GM18909 (cell line): ENCODE results near the gene GPX4.
A peak's percentile ranks its signal among the peaks of the same experiment; 100 is the strongest.
"Not testable (repeated sequence)": the region's sequence is repeated elsewhere in the genome, so short reads cannot be mapped to it uniquely, and the experiment has no call there.

Source experiments
- ATAC-seq: cut with Tn5 transposase; IDR thresholded peaks from one replicate; pipeline ENCODE4 v1.9.1; 2021; ENCODE audit warnings: mild to moderate bottlenecking; ENCODE audit not compliant: unreplicated experiment, poor library complexity

Gene GPX4

GRCh38 chr19:1126984-1127760 is 23.4 kb downstream of the GPX4 start:
- ATAC-seq: no peak

GRCh38 chr19:1128106-1128505 is 24.3 kb downstream of the GPX4 start:
- ATAC-seq: no peak

DNA sequence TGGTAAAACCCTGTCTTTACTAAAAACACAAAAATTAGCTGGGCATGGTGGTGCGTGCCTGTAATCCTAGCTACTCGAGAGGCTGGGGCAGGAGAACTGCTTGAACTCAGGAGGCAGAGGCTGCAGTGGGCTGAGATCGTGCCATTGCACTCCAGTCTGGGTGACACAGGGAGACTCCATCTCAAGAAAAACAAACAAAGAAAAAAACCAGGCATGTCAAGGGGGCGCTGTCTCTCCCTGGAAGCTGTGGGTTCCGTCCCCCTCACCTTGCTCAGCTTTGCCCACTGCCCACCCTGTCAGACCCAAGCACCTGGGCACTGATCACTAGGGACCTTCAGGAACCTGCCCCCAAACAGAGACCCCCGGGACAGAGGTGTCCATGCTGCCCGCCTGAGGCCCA is 25.3 kb downstream of the GPX4 start:
- not testable (repeated sequence) for ATAC-seq

- ATAC-seq: no peak
Measured at GRCh38 chr19:1129535-1129934, 25.7 kb downstream of the GPX4 start.

- ATAC-seq: peak; percentile 3
Measured at GRCh38 chr19:1130771-1131717, 27.2 kb downstream of the GPX4 start.

GRCh38 chr19:1131718-1132551 is 28.1 kb downstream of the GPX4 start:
- peak; percentile 55 for ATAC-seq

- ATAC-seq: peak; percentile 9
Measured at GRCh38 chr19:1132552-1133383, 29.0 kb downstream of the GPX4 start.

DNA sequence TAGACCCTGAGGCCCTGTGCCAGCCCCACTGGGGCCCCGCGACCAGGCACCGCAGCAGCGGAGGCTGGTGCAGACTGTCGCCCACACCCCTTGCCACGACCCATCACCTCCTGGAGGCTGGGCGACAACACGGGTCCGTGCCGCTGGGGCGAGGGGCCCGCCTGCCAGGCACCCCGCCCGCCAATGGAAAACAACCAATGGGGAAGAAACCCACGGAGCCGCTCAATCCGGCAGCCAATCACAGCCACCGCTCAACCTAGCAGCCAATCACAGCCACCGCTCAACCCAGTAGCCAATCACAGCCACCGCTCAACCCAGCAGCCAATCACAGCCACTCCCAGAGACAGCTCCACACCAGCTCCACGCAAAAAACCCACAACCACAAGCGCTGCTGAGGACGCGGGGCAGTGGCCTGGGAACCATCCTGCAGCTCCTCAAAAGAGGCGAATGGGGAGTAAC is 29.7 kb downstream of the GPX4 start:
- peak; percentile 40 for ATAC-seq

DNA sequence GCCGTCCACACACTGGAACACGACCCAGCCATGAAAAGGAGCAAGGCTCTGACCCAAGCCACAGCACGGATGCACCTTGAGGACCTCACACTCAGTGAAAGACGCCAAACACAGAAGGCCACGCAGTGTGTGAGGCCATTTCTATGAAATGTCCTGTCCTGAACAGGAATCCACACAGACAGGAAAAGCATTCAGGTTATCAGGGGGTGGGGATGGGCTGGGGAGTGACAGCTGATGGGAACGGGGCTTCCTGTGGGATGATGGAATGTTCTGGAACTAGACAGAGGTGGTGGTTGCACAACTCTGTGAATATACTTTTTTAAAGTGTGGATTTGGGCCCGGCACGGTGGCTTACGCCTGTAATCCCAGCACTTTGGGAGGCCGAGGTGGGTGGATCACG is 30.6 kb downstream of the GPX4 start:
- ATAC-seq: no peak

GRCh38 chr19:1135454-1135853 is 31.7 kb downstream of the GPX4 start:
- ATAC-seq: no peak

DNA sequence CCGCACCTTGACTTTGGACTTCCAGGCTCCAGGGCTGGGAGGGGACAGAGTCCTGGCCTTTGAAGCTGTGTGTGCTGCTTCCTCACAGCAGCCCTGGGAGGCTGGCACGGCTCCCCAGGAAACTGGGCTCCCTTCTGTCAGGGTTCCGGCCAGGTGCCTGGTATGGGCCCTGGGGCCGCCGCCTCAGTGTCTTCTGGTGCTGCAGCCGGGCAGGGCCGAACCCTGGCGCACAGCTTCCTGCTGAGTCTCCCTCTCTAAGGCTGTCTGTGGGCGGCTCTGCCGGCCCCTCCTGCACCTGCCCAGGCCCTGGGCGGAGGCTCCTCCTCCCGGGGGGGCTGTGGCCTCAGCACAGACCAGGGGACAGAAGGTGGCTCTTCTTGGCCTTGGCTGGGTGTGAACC is 32.4 kb downstream of the GPX4 start:
- no peak for ATAC-seq

DNA sequence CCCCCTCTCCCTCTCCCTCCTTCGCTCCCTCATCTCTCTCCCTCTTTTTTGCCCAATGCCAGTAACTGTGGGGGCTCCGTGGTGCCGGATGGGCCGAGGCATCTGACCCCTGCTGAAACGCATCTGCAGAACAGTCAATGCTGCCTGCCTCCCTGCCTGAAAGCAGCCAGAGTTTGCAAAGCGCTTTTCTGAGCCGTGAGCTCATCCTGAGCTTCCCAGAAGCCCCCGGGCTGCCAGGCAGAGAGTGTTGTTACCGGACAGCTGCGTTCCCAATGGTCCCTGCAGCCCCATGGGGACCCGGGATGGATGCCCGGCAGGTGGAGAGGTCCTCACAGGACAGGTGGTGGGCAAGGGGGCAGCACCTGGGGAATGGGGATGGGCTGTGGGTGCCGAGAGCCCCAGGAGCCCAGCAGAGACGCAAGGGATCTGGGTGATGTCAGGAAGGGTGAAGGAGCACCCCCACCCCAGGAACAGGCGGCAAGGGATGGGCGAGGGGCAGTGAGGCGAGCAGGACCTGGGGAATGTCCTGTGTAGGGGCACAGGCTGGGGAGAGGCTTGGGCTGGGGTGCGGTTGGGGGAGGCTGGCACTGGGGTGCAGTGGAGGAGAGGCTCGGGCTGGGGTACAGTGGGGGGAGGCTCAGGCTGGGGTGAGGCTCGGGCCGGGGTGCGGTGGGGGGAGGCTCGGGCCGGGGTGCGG is 33.0 kb downstream of the GPX4 start:
- no peak for ATAC-seq

DNA sequence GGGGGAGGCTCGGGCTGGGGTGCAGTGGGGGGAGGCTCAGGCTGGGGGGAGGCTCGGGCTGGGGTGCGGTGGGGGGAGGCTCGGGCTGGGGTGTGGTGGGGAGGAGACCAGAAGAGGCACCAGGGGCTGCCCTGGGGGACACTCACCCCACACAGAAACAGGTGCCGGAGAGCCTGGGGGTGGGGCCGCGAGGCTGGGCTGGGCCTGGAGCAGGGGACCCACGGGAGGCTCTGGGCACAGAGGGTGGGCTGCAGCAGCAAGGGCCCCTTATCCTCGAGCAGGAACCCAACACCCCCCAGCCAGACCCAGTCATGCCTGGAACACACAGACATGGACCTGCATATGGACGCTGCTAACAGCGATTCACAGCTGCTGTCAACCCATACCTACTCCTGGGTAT is 34.3 kb downstream of the GPX4 start:
- ATAC-seq: no peak

- no peak for ATAC-seq
Measured at GRCh38 chr19:1139126-1139525, 35.3 kb downstream of the GPX4 start.

DNA sequence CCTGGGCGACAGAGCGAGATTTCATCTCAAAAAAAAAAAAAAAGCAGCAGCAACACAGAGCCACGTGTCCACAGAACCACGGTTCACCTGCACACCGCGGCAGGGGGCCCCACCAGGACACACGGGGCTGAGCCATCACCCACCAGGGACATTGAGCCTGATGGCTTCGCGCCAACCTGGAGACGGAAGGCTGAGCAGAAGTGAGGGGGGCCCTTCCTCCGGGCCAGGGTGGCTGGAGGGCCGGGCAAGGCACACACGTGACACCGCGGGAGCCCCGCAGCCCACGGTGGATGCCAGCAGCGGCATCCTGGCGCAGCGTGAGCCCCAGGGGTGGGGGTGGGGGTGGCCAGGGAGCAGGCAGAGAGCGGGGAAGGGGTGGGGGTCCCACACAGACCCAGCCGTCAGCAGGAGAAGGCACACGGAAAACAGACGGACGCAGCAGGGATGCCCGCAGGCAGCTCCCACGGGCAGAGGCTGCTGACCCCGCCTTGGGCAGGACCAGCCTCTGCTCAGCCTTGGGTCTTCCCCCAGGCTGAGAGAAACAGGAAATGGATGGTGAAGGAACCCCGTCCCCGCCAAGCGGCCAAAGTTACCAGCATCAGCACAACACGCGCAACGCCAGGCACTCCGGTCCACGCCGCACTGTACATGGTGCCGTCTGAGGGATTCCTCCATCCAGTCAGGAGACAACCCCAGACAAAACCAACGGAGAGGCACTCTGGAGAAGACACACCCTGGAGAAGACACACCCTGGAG is 36.7 kb downstream of the GPX4 start:
- no peak for ATAC-seq

GRCh38 chr19:1141944-1142343 is 38.1 kb downstream of the GPX4 start:
- no peak for ATAC-seq

DNA sequence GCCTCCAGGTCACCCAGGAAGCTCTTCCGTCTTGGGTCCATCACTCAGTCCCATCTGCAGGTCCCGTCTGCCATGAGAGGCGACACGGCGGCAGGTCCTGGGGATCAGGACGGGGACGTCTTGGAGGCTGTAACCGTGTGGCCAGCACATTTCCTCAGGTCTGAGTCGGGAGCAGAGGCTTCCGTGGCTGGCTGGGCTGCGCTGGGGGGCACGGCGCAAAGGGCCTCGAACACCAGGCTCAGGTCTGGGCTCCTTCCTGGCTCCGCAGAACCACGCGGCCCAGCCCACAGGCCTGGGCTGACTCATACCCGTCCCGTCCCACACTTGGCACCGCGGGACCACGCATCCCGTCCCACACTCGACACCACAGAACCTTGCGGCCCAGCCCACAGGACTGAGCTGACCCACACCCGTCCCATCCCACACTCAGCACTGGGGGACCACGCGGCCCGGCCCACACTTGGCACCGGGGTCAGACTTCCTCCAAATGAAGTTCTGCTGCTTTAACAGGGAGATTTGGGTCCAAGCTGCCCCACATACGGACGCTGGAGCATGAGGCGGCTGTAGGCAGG is 40.1 kb downstream of the GPX4 start:
- ATAC-seq: no peak

DNA sequence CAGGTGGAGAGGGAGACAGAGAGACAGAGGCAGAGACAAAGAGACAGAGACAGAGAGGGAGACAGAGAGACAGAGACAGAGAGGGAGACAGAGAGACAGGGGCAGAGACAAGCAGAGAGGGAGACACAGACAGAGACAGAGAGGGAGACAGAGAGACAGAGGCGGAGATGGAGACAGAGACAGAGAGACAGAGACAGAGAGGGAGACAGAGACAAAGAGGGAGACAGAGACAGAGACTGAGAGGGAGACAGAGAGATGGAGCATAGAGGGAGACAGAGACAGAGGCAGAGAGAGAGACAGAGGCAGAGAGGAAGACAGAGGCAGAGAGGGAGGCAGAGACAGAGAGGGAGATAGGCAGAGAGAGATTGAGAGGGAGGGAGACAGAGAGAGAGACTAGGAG is 40.9 kb downstream of the GPX4 start:
- no peak for ATAC-seq
